GM12873 (cell line): ENCODE results near the gene PCBP3.

ENCODE experiments used
- CTCF ChIP-seq: IDR thresholded peaks from 2 replicates; pipeline ENCODE4 v1.5.1; 2012; ENCODE audit warnings: low read depth, mild to moderate bottlenecking, moderate library complexity, low read length, control low read depth; ENCODE audit not compliant: insufficient read depth; ENCODE audit errors: missing control alignments

PCBP3 gene

GRCh38 chr21:45861156-45861870 lies 217.8 kb downstream of the PCBP3 start:
- no peak for TF ChIP-seq CTCF

- no peak for TF ChIP-seq CTCF
These were observed 219.2 kb downstream of the PCBP3 start for GRCh38 chr21:45862543-45863207.

- no peak for TF ChIP-seq CTCF
These were observed 219.7 kb downstream of the PCBP3 start for GRCh38 chr21:45863267-45863666.

- TF ChIP-seq CTCF: no peak
These were observed 220.2 kb downstream of the PCBP3 start for GRCh38 chr21:45863751-45864150.

GRCh38 chr21:45864436-45864835 lies 220.9 kb downstream of the PCBP3 start:
- no peak for TF ChIP-seq CTCF

- no peak for TF ChIP-seq CTCF
These were observed 221.7 kb downstream of the PCBP3 start for GRCh38 chr21:45865106-45865835.

- no peak for TF ChIP-seq CTCF
These were observed 223.0 kb downstream of the PCBP3 start for GRCh38 chr21:45866551-45866950.
